Measurements from ENCODE around the gene B3GNT8.
A peak's percentile ranks its signal among the peaks of the same experiment; 100 is the strongest.
"Not testable (repeated sequence)": the region's sequence is repeated elsewhere in the genome, so short reads cannot be mapped to it uniquely, and the experiment has no call there.

Gene B3GNT8

GRCh38 chr19:41414461-41414860 lies 12.7 kb downstream of the B3GNT8 start:
- DNase-seq (ENCODE audit: low spot score) = no peak

GRCh38 chr19:41413947-41414346 lies 13.2 kb downstream of the B3GNT8 start:
- DNase-seq (ENCODE audit: low spot score) = no peak

- DNase-seq (ENCODE audit: low spot score) = no peak
Observed at GRCh38 chr19:41412953-41413352, 14.2 kb downstream of the B3GNT8 start.

GRCh38 chr19:41411968-41412265 lies 15.3 kb downstream of the B3GNT8 start:
- DNase-seq (ENCODE audit: low spot score) = no peak

GRCh38 chr19:41411100-41411967 lies 15.8 kb downstream of the B3GNT8 start:
- DNase-seq (ENCODE audit: low spot score) = no peak

- no peak for DNase-seq (ENCODE audit: low spot score)
Observed at GRCh38 chr19:41410336-41411054, 16.7 kb downstream of the B3GNT8 start.

- DNase-seq (ENCODE audit: low spot score) = no peak
Observed at GRCh38 chr19:41409288-41409687, 17.9 kb downstream of the B3GNT8 start.

GRCh38 chr19:41408846-41409245 lies 18.3 kb downstream of the B3GNT8 start:
- not testable (repeated sequence) for DNase-seq (ENCODE audit: low spot score)

GRCh38 chr19:41408256-41408655 lies 18.9 kb downstream of the B3GNT8 start:
- DNase-seq (ENCODE audit: low spot score) = no peak

GRCh38 chr19:41407271-41407670 lies 19.9 kb downstream of the B3GNT8 start:
- DNase-seq (ENCODE audit: low spot score) = peak; percentile 42

- DNase-seq (ENCODE audit: low spot score) = no peak
Observed at GRCh38 chr19:41405776-41406175, 21.4 kb downstream of the B3GNT8 start.

GRCh38 chr19:41403181-41403970 lies 23.8 kb downstream of the B3GNT8 start:
- DNase-seq (ENCODE audit: low spot score) = no peak

GRCh38 chr19:41402010-41402409 lies 25.2 kb downstream of the B3GNT8 start:
- no peak for DNase-seq (ENCODE audit: low spot score)

- DNase-seq (ENCODE audit: low spot score) = no peak
Observed at GRCh38 chr19:41401483-41401882, 25.7 kb downstream of the B3GNT8 start.

GRCh38 chr19:41399525-41399924 lies 27.6 kb downstream of the B3GNT8 start:
- DNase-seq (ENCODE audit: low spot score) = no peak

GRCh38 chr19:41399091-41399490 lies 28.1 kb downstream of the B3GNT8 start:
- no peak for DNase-seq (ENCODE audit: low spot score)

- no peak for DNase-seq (ENCODE audit: low spot score)
Observed at GRCh38 chr19:41398598-41398997, 28.6 kb downstream of the B3GNT8 start.

GRCh38 chr19:41398050-41398418 lies 29.1 kb downstream of the B3GNT8 start:
- no peak for DNase-seq (ENCODE audit: low spot score)

GRCh38 chr19:41397086-41398049 lies 29.8 kb downstream of the B3GNT8 start, which contains the start of the genes BCKDHA and EXOSC5:
BCKDHA (plus strand) TSS chr19:41397818; CDS start chr19:41397828, 10 bp downstream.
EXOSC5 (minus strand) TSS chr19:41397359; CDS start chr19:41397328, 31 bp downstream.
- peak; percentile 99 for DNase-seq (ENCODE audit: low spot score)

GRCh38 chr19:41395355-41395754 lies 31.8 kb downstream of the B3GNT8 start:
- no peak for DNase-seq (ENCODE audit: low spot score)

- no peak for DNase-seq (ENCODE audit: low spot score)
Observed at GRCh38 chr19:41392775-41393174, 34.4 kb downstream of the B3GNT8 start.

Measured in iPS-NIHi11 (cell line).